Upper lobe of left lung (tissue), 4 donors: ENCODE measurements around the gene SRGAP3.

ENCODE experiments used
- POLR2A ChIP-seq, 4 donors: fragments of 450-650 bp; IDR thresholded peaks; one replicate each; pipeline ENCODE4 v1.5.1; 2016 to 2017; ENCODE audit warnings: antibody characterized with exemption in 4 of 4, mild to moderate bottlenecking in 2 of 4
- TF ChIP-seq, protein P1 (sequence below), 6 experiments: fragments of 450-650 bp in 4 of 6; fragments of 200-600 bp in 2 of 6; sonication (generic) in 2 of 6; IDR thresholded peaks; one replicate each; pipeline ENCODE4 v1.5.1; 2016 to 2019; ENCODE audit warnings: antibody characterized with exemption in 6 of 6

- TF ChIP-seq, protein P1, sequence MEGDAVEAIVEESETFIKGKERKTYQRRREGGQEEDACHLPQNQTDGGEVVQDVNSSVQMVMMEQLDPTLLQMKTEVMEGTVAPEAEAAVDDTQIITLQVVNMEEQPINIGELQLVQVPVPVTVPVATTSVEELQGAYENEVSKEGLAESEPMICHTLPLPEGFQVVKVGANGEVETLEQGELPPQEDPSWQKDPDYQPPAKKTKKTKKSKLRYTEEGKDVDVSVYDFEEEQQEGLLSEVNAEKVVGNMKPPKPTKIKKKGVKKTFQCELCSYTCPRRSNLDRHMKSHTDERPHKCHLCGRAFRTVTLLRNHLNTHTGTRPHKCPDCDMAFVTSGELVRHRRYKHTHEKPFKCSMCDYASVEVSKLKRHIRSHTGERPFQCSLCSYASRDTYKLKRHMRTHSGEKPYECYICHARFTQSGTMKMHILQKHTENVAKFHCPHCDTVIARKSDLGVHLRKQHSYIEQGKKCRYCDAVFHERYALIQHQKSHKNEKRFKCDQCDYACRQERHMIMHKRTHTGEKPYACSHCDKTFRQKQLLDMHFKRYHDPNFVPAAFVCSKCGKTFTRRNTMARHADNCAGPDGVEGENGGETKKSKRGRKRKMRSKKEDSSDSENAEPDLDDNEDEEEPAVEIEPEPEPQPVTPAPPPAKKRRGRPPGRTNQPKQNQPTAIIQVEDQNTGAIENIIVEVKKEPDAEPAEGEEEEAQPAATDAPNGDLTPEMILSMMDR (IDR thresholded peaks at IDR 0.05), result no peak
- no peak for TF ChIP-seq POLR2A (IDR thresholded peaks at IDR 0.05)
Measured at GRCh38 chr3:9257092-9257491, 7.6 kb upstream of the SRGAP3 start.
